Measurements from ENCODE around the gene NEB. TPM values are rescaled to one million over a fixed set of nuclear protein-coding genes. Genes with fewer than 3 reads are reported as not detected.

The NEB gene, protein sequence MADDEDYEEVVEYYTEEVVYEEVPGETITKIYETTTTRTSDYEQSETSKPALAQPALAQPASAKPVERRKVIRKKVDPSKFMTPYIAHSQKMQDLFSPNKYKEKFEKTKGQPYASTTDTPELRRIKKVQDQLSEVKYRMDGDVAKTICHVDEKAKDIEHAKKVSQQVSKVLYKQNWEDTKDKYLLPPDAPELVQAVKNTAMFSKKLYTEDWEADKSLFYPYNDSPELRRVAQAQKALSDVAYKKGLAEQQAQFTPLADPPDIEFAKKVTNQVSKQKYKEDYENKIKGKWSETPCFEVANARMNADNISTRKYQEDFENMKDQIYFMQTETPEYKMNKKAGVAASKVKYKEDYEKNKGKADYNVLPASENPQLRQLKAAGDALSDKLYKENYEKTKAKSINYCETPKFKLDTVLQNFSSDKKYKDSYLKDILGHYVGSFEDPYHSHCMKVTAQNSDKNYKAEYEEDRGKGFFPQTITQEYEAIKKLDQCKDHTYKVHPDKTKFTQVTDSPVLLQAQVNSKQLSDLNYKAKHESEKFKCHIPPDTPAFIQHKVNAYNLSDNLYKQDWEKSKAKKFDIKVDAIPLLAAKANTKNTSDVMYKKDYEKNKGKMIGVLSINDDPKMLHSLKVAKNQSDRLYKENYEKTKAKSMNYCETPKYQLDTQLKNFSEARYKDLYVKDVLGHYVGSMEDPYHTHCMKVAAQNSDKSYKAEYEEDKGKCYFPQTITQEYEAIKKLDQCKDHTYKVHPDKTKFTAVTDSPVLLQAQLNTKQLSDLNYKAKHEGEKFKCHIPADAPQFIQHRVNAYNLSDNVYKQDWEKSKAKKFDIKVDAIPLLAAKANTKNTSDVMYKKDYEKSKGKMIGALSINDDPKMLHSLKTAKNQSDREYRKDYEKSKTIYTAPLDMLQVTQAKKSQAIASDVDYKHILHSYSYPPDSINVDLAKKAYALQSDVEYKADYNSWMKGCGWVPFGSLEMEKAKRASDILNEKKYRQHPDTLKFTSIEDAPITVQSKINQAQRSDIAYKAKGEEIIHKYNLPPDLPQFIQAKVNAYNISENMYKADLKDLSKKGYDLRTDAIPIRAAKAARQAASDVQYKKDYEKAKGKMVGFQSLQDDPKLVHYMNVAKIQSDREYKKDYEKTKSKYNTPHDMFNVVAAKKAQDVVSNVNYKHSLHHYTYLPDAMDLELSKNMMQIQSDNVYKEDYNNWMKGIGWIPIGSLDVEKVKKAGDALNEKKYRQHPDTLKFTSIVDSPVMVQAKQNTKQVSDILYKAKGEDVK (N-terminal part only)
- 0.40 and 0.92 TPM in 2 replicates for total RNA-seq

DNA sequence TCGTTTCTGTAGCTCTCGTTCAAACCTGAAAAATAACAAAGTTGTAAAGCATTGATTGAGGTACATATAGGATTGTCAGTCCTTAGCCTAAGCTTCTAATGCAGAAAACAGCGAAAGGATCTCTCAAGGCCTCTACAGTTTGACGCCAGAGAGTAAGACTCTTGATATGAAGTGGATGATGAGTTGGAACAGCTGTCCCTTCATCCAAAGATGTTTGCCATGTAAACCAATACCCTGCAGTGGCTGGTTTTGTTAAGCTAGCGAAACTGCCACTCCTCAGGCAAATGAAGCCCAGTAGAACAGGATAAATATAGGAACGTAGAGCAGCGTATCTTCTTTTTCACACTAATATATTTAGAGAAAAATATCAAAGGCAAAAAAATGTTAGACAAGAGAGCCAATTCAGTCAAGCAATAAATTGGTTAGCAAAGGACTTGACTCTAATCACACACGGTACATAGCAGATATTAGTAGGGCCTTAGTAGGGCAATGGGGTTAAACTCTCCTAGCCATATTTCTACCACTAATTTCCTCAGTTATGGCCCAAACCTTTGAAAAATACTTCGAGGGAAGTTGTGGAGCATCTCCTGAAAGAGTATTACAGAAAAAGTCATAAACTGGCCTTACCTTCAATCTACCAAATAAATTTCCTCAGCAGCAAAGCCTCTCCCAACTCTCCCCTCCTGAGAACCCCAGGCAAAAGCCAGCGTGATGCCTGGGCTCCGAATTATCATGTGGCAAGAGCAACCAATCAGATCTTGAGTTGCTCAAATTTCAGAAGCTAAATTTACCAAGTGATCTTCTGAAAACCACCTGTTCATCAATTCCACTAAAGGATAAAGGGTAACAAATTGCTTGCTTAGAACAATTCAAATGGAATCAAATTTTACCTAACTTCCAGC is at the start of gene NEB:
TSS of gene NEB (minus strand) at position 706 of the 902 bp plus-strand sequence. CDS start 1,320 bp downstream, outside the sequence.
- no peak for DNase-seq (ENCODE audit: low read depth, low spot score)

DNA sequence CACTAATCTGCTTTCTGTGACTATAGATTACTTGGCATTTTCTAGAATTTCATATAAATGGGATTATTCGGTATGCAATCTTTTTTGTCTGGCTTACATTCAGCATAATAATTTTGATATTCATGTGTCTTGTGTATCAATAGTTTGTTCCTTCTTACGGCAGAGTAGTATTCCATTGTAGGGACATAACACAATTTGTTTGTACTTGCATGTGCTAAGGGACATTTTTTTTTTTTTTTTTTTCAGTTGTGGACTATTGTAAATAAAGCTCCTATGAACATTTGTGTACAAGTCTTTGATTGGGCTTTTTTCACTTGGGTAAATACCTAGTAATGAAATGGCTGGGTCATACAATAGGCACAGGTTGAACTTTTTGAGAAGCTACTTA is 48.9 kb upstream of the NEB start:
- no peak for DNase-seq (ENCODE audit: low read depth, low spot score)

DNA sequence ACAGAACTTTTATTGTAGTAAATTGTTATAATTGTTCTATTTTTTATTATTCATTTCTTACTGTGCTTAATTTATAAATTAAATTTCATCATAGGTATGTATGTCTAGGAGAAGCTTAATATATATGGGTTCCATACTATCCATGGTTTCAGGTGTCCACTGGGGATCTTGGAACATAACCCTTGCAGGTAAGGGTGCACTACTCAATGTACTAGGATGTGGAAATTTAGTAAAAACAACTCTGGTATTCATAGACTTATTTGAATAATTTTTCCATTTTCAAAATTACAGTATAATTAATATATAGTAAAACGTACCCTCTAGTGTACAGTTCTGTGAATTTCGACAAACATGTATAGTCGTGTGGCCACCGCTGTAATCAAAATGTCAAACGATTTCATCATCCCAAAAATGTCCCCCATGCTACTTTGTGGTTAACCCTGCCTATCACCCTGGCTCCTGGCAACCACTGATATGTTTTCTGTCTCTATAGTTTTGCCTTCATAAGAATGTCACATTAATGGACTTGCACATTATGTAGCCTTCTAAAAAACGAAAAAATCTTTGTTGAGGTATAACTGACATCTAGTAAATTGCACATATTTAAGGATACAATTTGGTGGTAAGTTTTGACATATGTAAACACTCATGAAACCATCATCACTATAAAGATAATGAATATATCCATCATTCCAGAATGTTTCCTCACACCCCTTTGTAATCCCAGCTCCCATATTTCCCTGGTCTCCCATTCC is 48.3 kb upstream of the NEB start:
- no peak for DNase-seq (ENCODE audit: low read depth, low spot score)

DNA sequence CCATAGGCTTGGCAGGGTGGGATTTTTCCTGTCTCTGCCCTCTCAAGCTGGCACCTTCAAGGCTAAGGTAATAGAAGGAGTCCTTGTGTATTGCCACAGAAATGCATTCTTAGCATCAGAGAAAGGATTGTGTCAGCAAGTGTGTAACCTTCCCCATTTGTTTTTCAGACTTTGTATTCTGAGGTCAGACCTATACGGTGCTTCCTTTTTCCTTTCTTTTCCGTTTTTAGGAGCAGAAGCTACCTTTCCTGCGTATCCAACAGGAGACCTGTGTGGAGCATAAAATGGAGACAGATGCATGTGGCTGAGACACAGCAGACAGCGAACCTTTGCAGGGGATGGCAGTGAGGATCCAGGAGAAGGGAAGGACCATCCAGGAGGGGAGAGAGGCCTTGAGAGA is 47.4 kb upstream of the NEB start:
- DNase-seq (ENCODE audit: low read depth, low spot score), result no peak

DNA sequence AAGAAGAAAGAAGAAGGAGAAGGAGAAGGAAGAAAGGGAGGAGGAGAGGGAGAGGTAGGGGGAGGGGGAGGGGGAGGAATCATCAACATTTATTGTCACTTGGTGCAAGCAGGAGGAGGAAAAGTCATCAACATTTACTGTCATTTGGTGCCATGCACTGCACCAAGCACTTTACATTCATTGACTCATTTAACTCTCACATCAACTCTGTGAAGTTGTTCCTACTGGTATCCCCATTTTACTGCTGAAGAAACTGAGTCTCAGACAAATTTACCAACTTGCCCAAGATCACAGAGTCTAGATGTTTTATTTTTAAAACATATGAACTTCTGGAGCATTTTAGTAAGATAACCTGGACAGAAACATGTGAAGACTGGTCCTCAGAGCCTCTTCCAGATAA is 46.7 kb upstream of the NEB start:
- DNase-seq (ENCODE audit: low read depth, low spot score), result no peak

DNA sequence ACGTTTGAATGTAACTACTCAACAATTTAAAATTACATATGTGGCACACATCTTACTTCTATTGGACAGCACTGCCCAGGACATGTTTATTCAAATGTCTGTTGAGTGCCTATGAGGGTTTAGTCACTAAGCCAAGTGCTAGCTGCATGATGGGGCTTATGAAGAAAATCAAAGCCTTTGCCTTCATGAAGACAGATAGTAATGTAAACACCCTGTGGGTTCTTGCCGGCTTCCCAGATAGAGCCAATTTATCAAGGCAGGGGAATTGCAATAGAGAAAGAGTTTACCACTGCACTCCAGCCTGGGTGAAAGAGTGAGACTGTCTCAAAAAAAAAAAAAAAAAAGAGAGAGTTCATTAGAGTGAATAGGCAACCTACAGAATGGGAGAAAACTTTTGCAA is 43.7 kb upstream of the NEB start:
- DNase-seq (ENCODE audit: low read depth, low spot score), result no peak

DNA sequence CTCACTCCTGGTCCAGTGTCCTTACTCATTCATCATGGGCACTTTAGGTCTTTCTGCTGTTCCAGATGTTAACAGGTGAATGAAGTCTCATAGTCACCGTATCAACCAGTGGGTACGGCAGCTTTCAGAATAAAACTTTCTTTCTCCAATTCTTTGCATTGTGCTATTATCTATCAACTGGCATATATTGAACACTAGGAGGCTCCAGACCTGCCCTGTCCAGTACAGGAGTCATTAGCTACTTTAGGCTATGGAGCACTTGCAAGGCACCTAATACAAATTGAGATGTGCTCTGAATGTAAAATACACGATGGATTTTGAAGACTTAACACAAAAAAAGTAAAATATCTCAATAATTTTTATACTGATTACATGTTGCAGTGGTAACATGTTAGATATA is 43.2 kb upstream of the NEB start:
- DNase-seq (ENCODE audit: low read depth, low spot score), result no peak

DNA sequence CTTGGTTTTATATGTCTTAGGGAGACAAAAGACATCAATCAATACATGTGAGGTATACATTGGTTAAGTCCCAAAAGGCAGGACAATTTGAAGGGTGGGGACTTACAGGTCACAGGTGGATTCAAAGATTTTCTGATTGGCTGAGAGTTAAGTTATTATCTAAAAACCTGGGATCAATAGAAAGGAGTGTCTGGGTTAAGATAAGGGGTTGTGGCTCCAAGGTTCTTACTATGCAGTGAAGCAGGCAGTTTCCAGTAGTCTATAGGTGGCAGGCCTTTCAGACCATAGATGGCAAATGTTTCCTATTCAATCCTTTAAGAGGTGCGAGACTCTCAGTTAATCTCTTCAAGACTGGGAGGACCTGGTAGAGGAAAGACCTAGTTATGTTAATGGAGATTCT is 42.1 kb upstream of the NEB start:
- DNase-seq (ENCODE audit: low read depth, low spot score), result no peak

DNA sequence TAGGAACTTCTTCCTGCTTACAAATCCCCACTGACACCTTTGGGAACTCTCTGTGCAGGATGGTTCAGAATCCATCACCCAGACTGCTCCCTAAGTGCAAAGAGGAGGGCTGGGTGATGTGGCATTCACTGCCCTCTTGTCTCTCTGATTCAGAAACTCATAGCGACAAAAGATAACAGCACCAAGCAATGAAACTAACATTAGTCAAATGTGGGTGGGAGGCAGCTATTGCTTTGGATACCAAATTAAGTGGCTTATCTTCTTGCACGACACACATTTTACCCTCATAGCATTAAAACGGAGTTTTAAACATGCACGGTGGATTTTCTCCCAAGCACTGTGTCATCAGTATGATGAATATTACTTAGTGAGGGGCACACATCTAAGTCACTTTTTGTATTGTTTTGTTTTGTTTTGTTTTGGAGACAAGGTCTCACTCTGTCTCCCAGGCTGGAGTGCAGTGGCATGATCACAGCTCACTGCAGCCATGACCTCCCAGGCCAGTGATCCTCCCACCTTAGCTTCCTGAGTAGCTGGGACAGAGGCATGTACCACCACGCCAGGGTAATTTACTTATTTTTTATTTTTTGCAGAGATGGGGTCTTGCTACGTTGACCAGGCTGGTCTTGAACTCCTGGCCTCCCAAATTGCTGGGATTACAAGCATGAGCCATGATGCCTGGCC is 40.9 kb upstream of the NEB start:
- no peak for DNase-seq (ENCODE audit: low read depth, low spot score)

DNA sequence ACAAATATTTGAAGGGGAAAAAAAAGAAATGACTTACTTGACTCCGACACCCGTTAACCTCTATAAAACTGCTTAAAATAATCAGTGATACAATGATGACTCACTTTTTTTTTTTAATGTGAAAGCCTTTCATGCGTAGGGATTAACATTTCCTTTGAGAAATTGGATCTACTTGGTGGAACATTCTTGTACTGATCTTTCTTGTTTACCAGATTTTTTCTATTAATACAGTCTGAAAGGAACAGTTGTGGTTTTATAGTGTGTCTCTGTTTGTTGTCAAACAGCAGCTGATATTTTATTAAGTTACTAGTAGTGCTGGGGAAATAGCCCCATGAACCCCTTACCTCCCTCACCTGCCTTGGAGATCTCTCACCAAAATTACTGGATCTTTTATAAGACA is 40.2 kb upstream of the NEB start:
- DNase-seq (ENCODE audit: low read depth, low spot score), result no peak

DNA sequence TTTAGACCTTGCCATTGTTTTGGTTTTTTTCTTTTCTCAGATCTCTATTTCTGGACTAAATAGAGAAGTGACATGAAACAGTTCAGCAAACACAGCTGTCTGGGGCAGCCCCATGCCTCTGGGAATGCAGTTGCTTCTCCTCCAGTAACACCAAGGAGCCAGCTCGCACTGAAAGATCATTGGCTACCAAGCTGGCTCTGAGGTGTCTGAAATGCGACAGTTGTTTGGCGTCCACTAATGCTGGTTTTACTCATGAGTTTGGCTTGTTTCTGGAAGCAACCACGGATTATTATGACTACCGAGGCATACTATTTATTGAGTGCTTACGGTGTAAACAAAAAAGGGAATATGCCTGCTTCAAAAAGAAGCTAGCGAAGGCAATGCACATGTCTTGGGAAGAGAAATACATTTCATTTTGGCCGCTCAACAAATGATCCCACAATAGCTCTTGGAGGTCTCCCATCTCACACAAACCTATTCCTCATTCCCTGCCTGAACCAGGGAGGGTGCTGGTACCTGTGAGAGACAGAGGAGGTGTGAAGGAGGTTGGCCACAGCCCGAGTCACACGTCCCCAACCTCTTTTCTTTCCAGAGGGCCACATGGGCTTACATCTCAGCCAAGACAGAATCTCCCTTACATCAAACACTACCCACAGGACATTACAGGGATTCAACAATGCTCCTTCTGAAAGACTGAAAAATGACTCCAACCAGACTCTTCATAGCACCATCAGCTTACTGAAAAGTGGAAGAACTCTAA is 37.5 kb upstream of the NEB start:
- DNase-seq (ENCODE audit: low read depth, low spot score), result no peak

DNA sequence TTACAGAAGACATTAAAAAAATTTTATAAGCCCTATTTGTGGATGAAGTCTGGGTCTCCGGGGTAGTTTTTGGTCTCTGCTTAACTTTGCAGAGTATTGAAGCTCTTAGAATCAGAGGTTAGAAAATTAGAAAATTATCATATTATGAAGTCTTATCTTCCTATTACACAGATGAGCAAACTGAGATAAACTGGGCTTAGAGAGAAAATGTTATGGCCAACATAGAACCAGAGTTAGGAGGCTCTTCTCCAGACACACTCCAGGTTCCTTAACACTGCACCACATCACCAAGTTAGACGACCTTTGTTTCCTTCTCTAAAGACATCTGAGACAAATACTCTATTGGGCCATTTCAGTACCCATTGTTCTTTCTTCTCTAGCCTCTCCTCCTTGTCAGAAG is 36.7 kb upstream of the NEB start:
- DNase-seq (ENCODE audit: low read depth, low spot score), result no peak

DNA sequence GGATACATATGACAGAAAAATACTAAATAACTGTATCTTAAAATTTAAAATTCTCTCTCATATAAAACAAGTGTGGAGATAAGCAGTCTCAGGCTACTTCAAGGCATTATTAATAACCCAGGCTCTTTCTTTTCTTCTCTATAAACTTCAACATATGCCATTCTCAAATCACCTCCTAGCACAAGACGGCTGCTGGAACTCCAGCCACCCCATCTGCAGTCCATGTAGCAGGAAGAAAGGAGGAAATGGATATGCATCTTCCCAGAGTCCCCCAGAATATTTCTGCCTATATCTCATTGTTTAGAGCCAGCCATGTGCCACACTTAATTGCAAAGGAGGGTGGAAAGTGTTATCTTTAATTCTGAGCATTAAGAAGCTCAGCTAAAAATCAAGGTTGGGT is 35.3 kb upstream of the NEB start:
- DNase-seq (ENCODE audit: low read depth, low spot score), result no peak

DNA sequence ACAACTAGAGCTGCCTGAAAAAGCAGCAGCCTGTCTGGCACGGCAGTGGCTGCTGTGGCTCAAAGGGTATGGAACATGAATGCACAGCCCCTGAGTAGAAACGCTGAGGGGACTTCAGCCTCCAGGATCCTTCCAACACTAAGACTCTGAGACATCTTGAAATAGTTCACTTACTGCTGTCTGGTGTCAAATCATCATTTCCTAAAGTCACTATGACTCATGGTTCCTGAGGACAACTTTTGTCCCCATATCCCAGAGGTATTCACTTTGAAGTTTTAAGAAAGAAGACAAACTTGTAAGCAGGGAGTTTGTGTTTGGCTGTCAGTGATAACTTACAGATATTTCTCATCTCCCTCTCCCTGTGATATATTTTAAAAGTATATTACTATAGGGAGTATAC is 33.3 kb upstream of the NEB start:
- no peak for DNase-seq (ENCODE audit: low read depth, low spot score)

DNA sequence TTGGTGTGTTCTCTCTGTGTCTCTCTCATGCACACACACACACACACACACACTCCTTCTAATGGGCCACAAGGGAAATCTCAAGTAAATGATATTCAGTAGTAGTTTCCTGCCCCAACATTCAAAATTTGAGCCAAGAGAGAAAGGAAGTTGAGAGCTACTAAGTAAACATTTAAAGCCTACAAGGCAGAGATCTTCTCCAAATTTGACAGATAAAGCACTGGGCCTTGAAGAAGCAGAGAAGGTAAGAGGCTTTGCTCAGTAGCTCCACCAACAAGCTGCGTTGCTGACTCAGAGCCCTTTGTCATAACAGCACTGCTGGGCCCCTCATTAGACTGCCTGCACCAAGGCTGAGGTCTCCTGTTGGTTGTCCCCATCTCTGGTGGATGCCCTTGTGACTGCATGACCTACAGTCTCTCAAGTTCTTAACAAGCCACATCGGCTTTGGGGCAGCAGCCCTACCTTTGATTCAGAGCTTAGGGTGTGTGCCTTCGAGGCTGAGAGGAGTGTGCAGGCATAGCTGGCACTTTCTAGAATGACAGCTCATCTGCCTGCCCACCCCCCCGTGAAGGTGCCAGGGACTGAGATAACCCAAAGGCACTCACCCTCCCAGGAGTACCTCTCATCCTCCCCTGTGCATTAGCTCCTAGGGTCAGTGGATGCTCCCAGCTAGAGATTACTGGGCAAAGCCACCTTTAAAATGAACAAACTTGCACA is 32.3 kb upstream of the NEB start:
- DNase-seq (ENCODE audit: low read depth, low spot score), result no peak

DNA sequence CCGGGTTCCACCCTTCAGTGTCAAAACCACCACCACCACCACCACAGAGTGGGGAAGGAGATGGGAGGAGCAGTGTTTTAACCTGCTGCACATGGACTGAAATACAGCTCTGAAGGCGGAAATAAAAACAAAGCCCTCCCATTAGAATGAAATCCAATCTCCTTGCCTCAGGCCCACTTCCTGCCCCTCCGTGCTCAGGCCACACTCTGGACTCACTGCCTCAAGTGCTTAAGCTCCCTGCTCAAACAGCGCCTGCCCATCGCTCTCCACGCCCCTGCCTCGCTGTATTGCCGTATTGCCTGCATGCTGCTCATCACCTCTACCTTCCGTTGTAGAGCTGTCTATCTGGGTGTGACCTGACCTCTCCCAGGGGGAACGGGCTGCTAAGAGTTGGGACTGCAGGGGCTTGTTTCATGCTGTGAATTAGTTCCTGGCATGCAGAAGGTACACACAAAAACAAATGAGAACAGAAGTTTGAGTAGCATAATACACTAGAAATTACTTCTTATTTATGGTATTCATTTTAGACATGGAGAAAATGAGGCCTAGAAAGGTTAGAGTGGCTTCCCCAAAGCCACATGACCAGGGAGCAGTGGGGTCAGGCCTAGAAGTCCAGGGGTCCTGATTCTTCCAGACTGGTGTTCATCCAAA is 31.6 kb upstream of the NEB start:
- DNase-seq (ENCODE audit: low read depth, low spot score), result no peak

DNA sequence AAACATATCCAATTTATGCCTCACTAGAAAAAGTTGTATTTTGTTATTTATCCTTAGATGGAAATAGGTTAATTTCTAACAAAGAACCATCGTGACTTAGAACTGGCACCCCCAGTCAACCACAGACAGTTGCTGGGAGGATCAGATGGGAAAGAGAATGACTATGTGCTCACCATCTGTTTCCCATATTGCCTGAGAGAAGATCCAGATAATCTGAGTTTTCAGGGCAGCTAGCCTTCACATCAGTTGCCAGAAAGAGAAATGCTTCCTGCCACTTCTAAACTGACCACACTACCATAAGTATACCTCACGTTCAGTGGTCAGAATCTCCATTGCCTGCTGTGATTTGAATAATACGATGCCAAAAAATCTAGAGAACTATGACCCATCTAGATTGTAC is 28.4 kb upstream of the NEB start:
- no peak for DNase-seq (ENCODE audit: low read depth, low spot score)

DNA sequence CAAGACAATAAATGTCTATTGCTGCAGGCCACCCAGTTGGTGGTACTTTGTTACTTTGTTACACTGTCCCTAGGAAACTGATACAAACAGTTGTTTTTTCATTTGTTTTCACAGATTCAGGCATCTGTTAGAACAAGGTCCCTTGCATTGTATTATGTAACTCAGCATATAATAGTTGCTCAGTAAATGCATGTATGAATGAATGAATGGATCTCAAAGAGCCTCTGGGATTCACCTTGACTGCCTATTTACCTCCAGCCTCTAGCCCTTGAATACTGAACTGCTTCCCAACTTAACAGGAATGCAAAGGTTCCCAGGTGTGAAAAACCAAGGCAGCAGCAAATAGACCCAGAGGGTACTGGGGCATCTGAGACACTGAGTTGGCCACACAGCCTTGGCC is 27.4 kb upstream of the NEB start:
- no peak for DNase-seq (ENCODE audit: low read depth, low spot score)
